GM13976 (cell line): ENCODE data around the gene DENND2C.
A peak's percentile ranks its signal among the peaks of the same experiment; 100 is the strongest.

Experiments used
- DNase-seq: peaks from one replicate; pipeline ENCODE4 v3.0.0; 2012; ENCODE audit warnings: low spot score
- in situ Hi-C: fragments of 300-500 bp; cut with MboI; formaldehyde crosslinking; loops from one replicate; pipeline ENCODE4 v1.12.0; 2022; ENCODE audit warnings: low sequenced_read_pairs, mixed read lengths, inconsistent platforms; ENCODE audit not compliant: unreplicated experiment
- TF ChIP-seq, protein P1 (sequence below): IDR thresholded peaks from 2 replicates; pipeline ENCODE4 v1.5.1; 2012; ENCODE audit warnings: borderline replicate concordance, mild to moderate bottlenecking; ENCODE audit not compliant: insufficient read depth; ENCODE audit errors: extremely low read depth, missing control alignments, control extremely low read depth

DENND2C gene

DNA sequence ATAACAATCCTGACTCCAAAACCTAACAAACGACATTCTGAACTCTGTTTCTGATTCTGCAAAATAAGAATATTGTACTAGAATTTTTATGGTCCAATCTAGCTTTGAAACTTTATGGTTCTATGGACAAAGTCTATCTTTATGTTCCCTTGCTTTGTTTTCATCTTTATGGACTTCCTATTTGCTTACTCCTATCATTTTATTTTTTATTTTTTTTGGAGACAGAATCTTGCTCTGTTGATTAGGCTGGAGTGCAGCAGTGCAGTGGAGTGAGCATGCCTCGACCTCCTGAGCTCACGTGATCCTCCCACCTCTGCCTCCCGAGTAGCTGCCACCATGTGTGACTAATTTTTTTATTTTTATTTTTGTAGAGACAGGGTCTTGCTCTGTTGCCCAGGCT, 43.1 kb upstream of the DENND2C start:
- in situ Hi-C loops: no loop called here
- no peak for DNase-seq
- TF ChIP-seq, protein P1, sequence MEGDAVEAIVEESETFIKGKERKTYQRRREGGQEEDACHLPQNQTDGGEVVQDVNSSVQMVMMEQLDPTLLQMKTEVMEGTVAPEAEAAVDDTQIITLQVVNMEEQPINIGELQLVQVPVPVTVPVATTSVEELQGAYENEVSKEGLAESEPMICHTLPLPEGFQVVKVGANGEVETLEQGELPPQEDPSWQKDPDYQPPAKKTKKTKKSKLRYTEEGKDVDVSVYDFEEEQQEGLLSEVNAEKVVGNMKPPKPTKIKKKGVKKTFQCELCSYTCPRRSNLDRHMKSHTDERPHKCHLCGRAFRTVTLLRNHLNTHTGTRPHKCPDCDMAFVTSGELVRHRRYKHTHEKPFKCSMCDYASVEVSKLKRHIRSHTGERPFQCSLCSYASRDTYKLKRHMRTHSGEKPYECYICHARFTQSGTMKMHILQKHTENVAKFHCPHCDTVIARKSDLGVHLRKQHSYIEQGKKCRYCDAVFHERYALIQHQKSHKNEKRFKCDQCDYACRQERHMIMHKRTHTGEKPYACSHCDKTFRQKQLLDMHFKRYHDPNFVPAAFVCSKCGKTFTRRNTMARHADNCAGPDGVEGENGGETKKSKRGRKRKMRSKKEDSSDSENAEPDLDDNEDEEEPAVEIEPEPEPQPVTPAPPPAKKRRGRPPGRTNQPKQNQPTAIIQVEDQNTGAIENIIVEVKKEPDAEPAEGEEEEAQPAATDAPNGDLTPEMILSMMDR: no peak

DNA sequence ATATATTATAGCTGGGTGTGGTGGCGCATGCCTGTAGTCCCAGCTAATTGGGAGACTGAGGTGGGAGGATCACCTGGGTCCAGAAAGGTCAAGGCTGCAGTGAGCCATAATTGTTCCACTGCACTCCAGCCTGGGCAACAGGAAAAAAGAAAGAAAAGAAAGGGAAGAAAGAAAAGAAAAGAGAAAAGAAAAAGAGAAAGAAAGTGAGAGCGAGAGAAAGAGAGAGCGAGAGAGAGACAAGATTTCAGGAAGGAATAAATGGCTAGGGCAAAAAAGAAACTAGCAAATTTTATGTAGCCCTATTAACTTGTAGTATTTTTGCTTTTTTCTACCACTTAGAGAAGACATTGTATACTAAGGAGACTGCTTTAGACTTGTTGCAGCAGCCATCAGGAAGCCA, 40.5 kb upstream of the DENND2C start:
- in situ Hi-C loops: no loop called here
- DNase-seq: no peak
- TF ChIP-seq, protein P1: no peak

DNA sequence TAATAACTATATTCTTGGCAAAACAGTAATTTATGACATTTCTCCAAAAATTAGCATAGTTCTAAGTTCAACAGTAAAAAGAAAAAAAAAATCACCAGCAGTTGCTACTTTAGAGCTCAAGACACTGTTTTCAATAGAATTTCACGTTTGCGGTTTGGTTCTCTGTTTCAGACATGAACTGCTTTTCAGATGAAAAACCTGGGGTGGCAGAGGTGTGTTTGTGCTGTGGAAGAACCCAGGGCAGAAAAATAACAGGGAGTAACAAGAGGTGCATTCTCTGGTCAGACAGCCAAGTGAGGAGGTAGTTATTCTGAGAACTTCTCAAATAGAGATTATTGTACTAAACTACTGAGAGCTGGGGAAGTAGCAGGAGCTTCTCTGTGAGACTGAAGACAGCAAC, 37.8 kb upstream of the DENND2C start:
- in situ Hi-C loops: no loop called here
- TF ChIP-seq, protein P1: no peak
- DNase-seq: no peak

GRCh38 chr1:114703242-114703641, 33.4 kb upstream of the DENND2C start:
- in situ Hi-C loops: no loop called here
- DNase-seq: no peak
- TF ChIP-seq, protein P1: no peak

GRCh38 chr1:114702737-114703136, 32.9 kb upstream of the DENND2C start:
- in situ Hi-C loops: no loop called here
- TF ChIP-seq, protein P1: no peak

DNA sequence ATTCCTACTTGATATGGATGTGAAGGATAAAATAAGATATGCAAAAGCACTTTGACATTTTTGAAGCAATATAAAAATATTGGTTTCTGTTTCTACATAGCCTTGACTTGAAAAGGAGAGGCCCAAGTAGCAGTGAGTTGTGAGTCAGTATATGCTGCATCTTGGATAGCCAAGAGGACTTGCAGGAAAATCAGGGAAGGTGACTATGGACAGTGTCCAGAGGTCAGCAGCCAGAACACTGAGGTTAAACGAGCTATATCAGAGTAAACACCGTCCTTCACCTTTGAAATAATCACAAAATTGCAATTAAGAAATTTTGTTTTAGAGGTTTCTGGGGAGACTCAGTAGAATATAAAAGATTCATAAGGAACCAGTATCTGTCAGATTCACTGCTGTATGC, 32.1 kb upstream of the DENND2C start:
- in situ Hi-C loops: no loop called here
- TF ChIP-seq, protein P1: no peak
- no peak for DNase-seq

More at GRCh38 chr1:114702737-114703136, 32.9 kb upstream of the DENND2C start:
- DNase-seq: peak; percentile 25

- TF ChIP-seq, protein P1: no peak
- in situ Hi-C loops: no loop called here
- no peak for DNase-seq
Observed at GRCh38 chr1:114700036-114700600, 30.3 kb upstream of the DENND2C start.
